K562 (cell line): Measurements from ENCODE around the gene POLR3GL. TPM values are rescaled to one million over a fixed set of nuclear protein-coding genes. Genes with fewer than 3 reads are reported as not detected.

Source experiments
- ARID1B ChIP-seq: fragments of 450-650 bp; IDR thresholded peaks from 2 replicates; pipeline ENCODE4 v1.6.1; 2016; ENCODE audit warnings: antibody characterized with exemption, mild to moderate bottlenecking, inconsistent platforms
- ETV6 ChIP-seq, 3 experiments: fragments of 150-350 bp in 1 of 3; sonication (generic) in 1 of 3; formaldehyde crosslinking in 1 of 3; IDR thresholded peaks; 2 replicates each; pipeline versions ENCODE4 v1.6.1 to v1.8.0; 2014 to 2022; ENCODE audit warnings: borderline replicate concordance in 2 of 3, low read depth in 2 of 3, antibody characterized with exemption in 1 of 3, low read length in 1 of 3, mild to moderate bottlenecking in 1 of 3, missing genetic modification reagents in 1 of 3
- GATA2 ChIP-seq: sonication (generic); formaldehyde crosslinking; IDR thresholded peaks from 2 replicates; pipeline ENCODE4 v1.4.0; 2020; ENCODE audit warnings: mild to moderate bottlenecking, missing genetic modification reagents
- MECOM ChIP-seq: fragments of 250-450 bp; sonication (Bioruptor Pico); IDR thresholded peaks from 2 replicates; pipeline ENCODE4 v1.8.0; 2022; ENCODE audit warnings: inconsistent platforms
- MTA2 ChIP-seq: fragments of 450-650 bp; IDR thresholded peaks from 2 replicates; pipeline ENCODE4 v1.6.1; 2016; ENCODE audit warnings: low read depth
- POLR2A ChIP-seq: fragments of 450-650 bp; conservative IDR thresholded peaks from 2 replicates; pipeline ENCODE4 v1.6.1; 2016
- RBM22 ChIP-seq: fragments of 200-400 bp; formaldehyde crosslinking; IDR thresholded peaks from 2 replicates; pipeline ENCODE4 v1.6.1; 2018; ENCODE audit warnings: low read length, low read depth; ENCODE audit not compliant: poor library complexity, severe bottlenecking
- RREB1 ChIP-seq: fragments of 250-450 bp; sonication (Bioruptor Pico); IDR thresholded peaks from 2 replicates; pipeline ENCODE4 v1.4.0; 2020
- SMAD4 ChIP-seq: fragments of 250-450 bp; sonication (Bioruptor Pico); conservative IDR thresholded peaks from 2 replicates; pipeline ENCODE4 v1.8.0; 2021; ENCODE audit warnings: inconsistent platforms, mild to moderate bottlenecking, moderate library complexity
- SMARCA5 ChIP-seq: fragments of 450-650 bp; IDR thresholded peaks from 2 replicates; pipeline ENCODE4 v1.6.1; 2016
- TCF3 ChIP-seq: sonication (generic); formaldehyde crosslinking; IDR thresholded peaks from 2 replicates; pipeline ENCODE4 v1.4.0; 2020; ENCODE audit warnings: mild to moderate bottlenecking, missing genetic modification reagents
- TRIM24 ChIP-seq, 2 experiments: fragments of 450-650 bp; IDR thresholded peaks; 2 replicates each; pipeline ENCODE4 v1.6.1; 2016
- ZBTB2 ChIP-seq: fragments of 450-650 bp; IDR thresholded peaks from 2 replicates; pipeline ENCODE4 v1.6.1; 2016; ENCODE audit warnings: antibody characterized with exemption
- ZKSCAN8 ChIP-seq: fragments of 200-800 bp; sonication (Bioruptor generic); IDR thresholded peaks from 2 replicates; pipeline ENCODE4 v1.6.1; 2016; ENCODE audit warnings: missing genetic modification characterization, missing compliant biosample characterization
- ZNF277 ChIP-seq: fragments of 250-450 bp; sonication (Bioruptor Pico); IDR thresholded peaks from 2 replicates; pipeline ENCODE4 v1.8.0; 2022; ENCODE audit warnings: inconsistent platforms, mild to moderate bottlenecking, moderate library complexity, borderline replicate concordance
- ZNF311 ChIP-seq: fragments of 250-450 bp; sonication (Bioruptor Pico); IDR thresholded peaks from 2 replicates; pipeline ENCODE4 v1.4.0; 2020; ENCODE audit warnings: mild to moderate bottlenecking, moderate library complexity
- ZNF764 ChIP-seq: fragments of 250-450 bp; sonication (Bioruptor Pico); IDR thresholded peaks from 2 replicates; pipeline ENCODE4 v1.4.0; 2020; ENCODE audit warnings: low read depth, mild to moderate bottlenecking, moderate library complexity
- ZNF766 ChIP-seq: fragments of 200-800 bp; sonication (Bioruptor generic); conservative IDR thresholded peaks from 2 replicates; pipeline ENCODE4 v1.6.1; 2016; ENCODE audit warnings: missing genetic modification characterization, missing compliant biosample characterization
- ZSCAN29 ChIP-seq: fragments of 450-650 bp; IDR thresholded peaks from 2 replicates; pipeline ENCODE4 v1.6.1; 2017
- ZSCAN32 ChIP-seq: fragments of 450-650 bp; formaldehyde crosslinking; IDR thresholded peaks from 2 replicates; pipeline ENCODE4 v1.4.0; 2020; ENCODE audit warnings: mild to moderate bottlenecking, moderate library complexity
- polyA plus RNA-seq, 8 experiments: library from polyadenylated mRNA; depleted of rRNA in 4 of 8; stranded (reverse) in 5 of 8; unstranded in 3 of 8; fragments of >200 nt; fragmentation: Nextera tagmentation in 2 of 8; fragmentation: Illumina TruSeq in 1 of 8; extraction: Ambion mirVana in 2 of 8; extraction: Trizol in 1 of 8; gene quantifications; 2 replicates each; pipeline versions ENCODE4 v1.2.1 to v1.2.3, GENCODE V29; 2011 to 2014; ENCODE audit warnings: inconsistent platforms in 1 of 8, missing spikeins in 1 of 8
- total RNA-seq, 7 experiments: library from RNA; depleted of rRNA in 6 of 7; stranded (reverse); fragments of >200 nt in 6 of 7; fragmentation: Illumina TruSeq in 2 of 7; extraction: Trizol in 2 of 7; gene quantifications; 2 replicates each; pipeline versions ENCODE4 v1.2.1 to v1.2.3, GENCODE V29; 2011 to 2021; ENCODE audit warnings: low replicate concordance in 1 of 7

Gene POLR3GL
- total and polyA plus RNA-seq, 9 of the 15 experiments (the other 6 are each of a cell fraction or from before 2014, with no cell fraction given), result 14.6 to 48.4 (median 38.2) TPM

- TF ChIP-seq SMAD4 (CRISPR knock-in tag), result 0 out of 2 replicates have a peak, but pooled peaks have one; percentile 30
- peak; percentile 45; the same call in 1 of the 2 replicates for TF ChIP-seq SMARCA5
- no peak for TF ChIP-seq RBM22
- TF ChIP-seq TCF3 (CRISPR knock-in tag), result no peak
- no peak for TF ChIP-seq MTA2
- no peak; the same call in 1 of the 2 replicates for TF ChIP-seq GATA2 (CRISPR knock-in tag)
- TF ChIP-seq ZNF311, result no peak; the same call in 1 of the 2 replicates
- no peak for TF ChIP-seq MECOM (CRISPR knock-in tag)
- TF ChIP-seq ZSCAN29, result no peak
- 0 out of 4 replicates have a peak, but pooled peaks of 1 of the 2 experiments have one; percentile 35 for TF ChIP-seq ETV6 (IDR thresholded peaks at IDR 0.05; ENCODE audit: borderline replicate concordance in 1 of 2, low read depth in 2 of 2, low read length in 1 of 2)
- no peak for TF ChIP-seq ETV6 (CRISPR knock-in tag; IDR thresholded peaks at IDR 0.05; ENCODE audit: borderline replicate concordance)
- no peak for TF ChIP-seq ZSCAN32 (CRISPR knock-in tag)
- peak; percentile 65; the same call in 1 of the 2 replicates for TF ChIP-seq ZKSCAN8 (CRISPR knock-in tag)
- no peak for TF ChIP-seq RREB1 (CRISPR knock-in tag)
- no peak for TF ChIP-seq ZNF764 (CRISPR knock-in tag)
- 0 out of 2 replicates have a peak, but pooled peaks have one; percentile 64 for TF ChIP-seq POLR2A
- TF ChIP-seq ARID1B, result no peak; the same call in 1 of the 2 replicates
- no peak for TF ChIP-seq ZNF277 (CRISPR knock-in tag)
- peak in 1 of 2 experiments; percentile 4; a peak in 1 of 4 replicates for TF ChIP-seq TRIM24 (IDR thresholded peaks at IDR 0.05)
- TF ChIP-seq ZNF766, result peak; percentile 56; the same call in 1 of the 2 replicates
- TF ChIP-seq ZBTB2, result no peak
Measured at GRCh38 chr1:145979746-145980456, 15.4 kb downstream of the POLR3GL start (continued).
